Mesothelial cell of epicardium (in vitro differentiated cells): ENCODE results near the gene EFS. TPM values are rescaled to one million over a fixed set of nuclear protein-coding genes. Genes with fewer than 3 reads are reported as not detected.

Experiments used
- DNase-seq, 2 experiments: peaks; one replicate each; pipeline ENCODE4 v3.0.0; 2021; ENCODE audit warnings: low spot score in 2 of 2; ENCODE audit not compliant: unreplicated experiment in 2 of 2
- H3K27ac Mint-ChIP-seq: 2 replicates; pipeline ENCODE4 v1.8.0; 2021; ENCODE audit warnings: mixed read lengths
- H3K27me3 Mint-ChIP-seq: 2 replicates; pipeline ENCODE4 v1.8.0; 2021; ENCODE audit warnings: low read depth, mixed read lengths
- H3K36me3 Mint-ChIP-seq: 2 replicates; pipeline ENCODE4 v1.8.0; 2021; ENCODE audit warnings: mixed read lengths
- H3K4me1 Mint-ChIP-seq: 2 replicates; pipeline ENCODE4 v1.8.0; 2021; ENCODE audit warnings: mixed read lengths
- H3K4me3 Mint-ChIP-seq: 2 replicates; pipeline ENCODE4 v1.8.0; 2021; ENCODE audit warnings: mild to moderate bottlenecking, moderate library complexity, mixed read lengths
- H3K9me3 Mint-ChIP-seq: 2 replicates; pipeline ENCODE4 v1.8.0; 2021; ENCODE audit warnings: mixed read lengths
- CTCF ChIP-seq: fragments of 200-600 bp; sonication (generic); IDR thresholded peaks from one replicate; pipeline ENCODE4 v1.5.0; 2021; ENCODE audit warnings: antibody characterized with exemption; ENCODE audit not compliant: unreplicated experiment
- total RNA-seq: library from RNA; stranded (reverse); gene quantifications from 3 replicates; pipeline ENCODE4 v1.2.1, GENCODE V29; 2021

EFS gene
- total RNA-seq, 1 donor from 2014 or later, result 81.2 TPM

GRCh38 chr14:23406244-23406643, 41.3 kb upstream of the EFS start:
- no peak for TF ChIP-seq CTCF
- Mint-ChIP-seq H3K27ac (no peak overlapping the region), H3K36me3 (no peaks in the 10 kb centered on the region), H3K4me1 (peaks cover 2% of the 10 kb centered on the region), H3K4me3 (no peak overlapping the region), H3K27me3 (peaks cover 66% of the 10 kb centered on the region), H3K9me3 (no peaks in the 10 kb centered on the region)
- DNase-seq, result no peak

- no peak overlapping the region for H3K4me3 Mint-ChIP-seq
- DNase-seq, result no peak
- no peak for TF ChIP-seq CTCF
- peaks cover 2% of the 10 kb centered on the region for H3K4me1 Mint-ChIP-seq
- H3K9me3 Mint-ChIP-seq, result no peaks in the 10 kb centered on the region
- no peak overlapping the region for H3K27ac Mint-ChIP-seq
- H3K36me3 Mint-ChIP-seq, result no peaks in the 10 kb centered on the region
- H3K27me3 Mint-ChIP-seq, result peaks cover 63% of the 10 kb centered on the region
These were observed 40.6 kb upstream of the EFS start for GRCh38 chr14:23405516-23406025.

- Mint-ChIP-seq H3K4me3 (no peak overlapping the region), H3K9me3 (no peaks in the 10 kb centered on the region), H3K27ac (no peak overlapping the region), H3K36me3 (no peaks in the 10 kb centered on the region), H3K4me1 (peaks cover 2% of the 10 kb centered on the region), H3K27me3 (peaks cover 62% of the 10 kb centered on the region)
- no peak for DNase-seq
- TF ChIP-seq CTCF, result no peak
These were observed 40.1 kb upstream of the EFS start for GRCh38 chr14:23405096-23405495.

GRCh38 chr14:23404331-23404900, 39.4 kb upstream of the EFS start:
- Mint-ChIP-seq H3K4me1 (peaks cover 2% of the 10 kb centered on the region), H3K9me3 (no peaks in the 10 kb centered on the region), H3K27me3 (peaks cover 65% of the 10 kb centered on the region), H3K36me3 (no peaks in the 10 kb centered on the region), H3K27ac (no peak overlapping the region), H3K4me3 (no peak overlapping the region)
- no peak for TF ChIP-seq CTCF
- DNase-seq, result no peak

GRCh38 chr14:23403908-23404307, 38.9 kb upstream of the EFS start:
- Mint-ChIP-seq H3K27ac (no peak overlapping the region), H3K36me3 (no peaks in the 10 kb centered on the region), H3K27me3 (peaks cover 66% of the 10 kb centered on the region), H3K4me1 (peaks cover 2% of the 10 kb centered on the region), H3K4me3 (no peak overlapping the region), H3K9me3 (no peaks in the 10 kb centered on the region)
- DNase-seq, result no peak
- TF ChIP-seq CTCF, result no peak

- TF ChIP-seq CTCF, result no peak
- no peak overlapping the region for H3K4me3 Mint-ChIP-seq
- H3K9me3 Mint-ChIP-seq, result no peaks in the 10 kb centered on the region
- DNase-seq, result no peak
- H3K36me3 Mint-ChIP-seq, result no peaks in the 10 kb centered on the region
- H3K4me1 Mint-ChIP-seq, result peaks cover 2% of the 10 kb centered on the region
- peaks cover 67% of the 10 kb centered on the region for H3K27me3 Mint-ChIP-seq
- H3K27ac Mint-ChIP-seq, result no peak overlapping the region
These were observed 38.1 kb upstream of the EFS start for GRCh38 chr14:23403139-23403438.
